Measurements from ENCODE around the gene RASD2. TPM values are rescaled to one million over a fixed set of nuclear protein-coding genes. Genes with fewer than 3 reads are reported as not detected.

Gene RASD2
- total RNA-seq, 4 donors from 2014 or later = 1.8 to 5.4 (median 1.9) TPM

DNA sequence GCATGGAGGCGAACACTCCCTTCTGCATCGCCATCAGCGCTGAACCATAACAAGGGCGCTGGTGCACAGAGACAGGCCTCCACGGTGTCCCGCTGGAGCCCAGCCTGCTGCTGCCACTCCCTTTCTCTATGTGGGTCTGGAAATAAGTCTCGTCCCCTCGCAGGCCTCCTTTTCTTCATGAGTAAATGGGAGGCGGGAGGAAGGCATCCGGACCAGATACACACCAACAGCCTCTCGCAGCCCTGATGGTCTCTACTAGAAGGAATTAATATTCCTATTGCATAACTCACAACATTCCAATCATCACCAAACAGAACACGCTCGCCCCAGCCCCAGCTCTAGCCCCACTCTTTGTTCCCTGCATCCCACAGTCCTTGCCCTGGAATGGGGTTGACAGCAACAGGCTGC, 14.9 kb downstream of the RASD2 start:
- Histone ChIP-seq H3K27me3 (no peaks in the 10 kb centered on the region), H3K36me3 (no peaks in the 10 kb centered on the region), H3K4me3 (no peak overlapping the region), H3K9me3 (no peaks in the 10 kb centered on the region), H3K27ac (no peak overlapping the region), H3K4me1 (no peaks in the 10 kb centered on the region)
- in situ Hi-C loops (cut with MboI; ENCODE audit: low sequenced_read_pairs in 4 of 4) (no loop called here), intact Hi-C loops (cut with DNase I; ENCODE audit: low total_unique reads) (no loop called here)
- TF ChIP-seq POLR2A (IDR thresholded peaks at IDR 0.05) = no peak
- TF ChIP-seq, protein P1, sequence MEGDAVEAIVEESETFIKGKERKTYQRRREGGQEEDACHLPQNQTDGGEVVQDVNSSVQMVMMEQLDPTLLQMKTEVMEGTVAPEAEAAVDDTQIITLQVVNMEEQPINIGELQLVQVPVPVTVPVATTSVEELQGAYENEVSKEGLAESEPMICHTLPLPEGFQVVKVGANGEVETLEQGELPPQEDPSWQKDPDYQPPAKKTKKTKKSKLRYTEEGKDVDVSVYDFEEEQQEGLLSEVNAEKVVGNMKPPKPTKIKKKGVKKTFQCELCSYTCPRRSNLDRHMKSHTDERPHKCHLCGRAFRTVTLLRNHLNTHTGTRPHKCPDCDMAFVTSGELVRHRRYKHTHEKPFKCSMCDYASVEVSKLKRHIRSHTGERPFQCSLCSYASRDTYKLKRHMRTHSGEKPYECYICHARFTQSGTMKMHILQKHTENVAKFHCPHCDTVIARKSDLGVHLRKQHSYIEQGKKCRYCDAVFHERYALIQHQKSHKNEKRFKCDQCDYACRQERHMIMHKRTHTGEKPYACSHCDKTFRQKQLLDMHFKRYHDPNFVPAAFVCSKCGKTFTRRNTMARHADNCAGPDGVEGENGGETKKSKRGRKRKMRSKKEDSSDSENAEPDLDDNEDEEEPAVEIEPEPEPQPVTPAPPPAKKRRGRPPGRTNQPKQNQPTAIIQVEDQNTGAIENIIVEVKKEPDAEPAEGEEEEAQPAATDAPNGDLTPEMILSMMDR (IDR thresholded peaks at IDR 0.05 in 4 of 5, conservative IDR thresholded peaks at IDR 0.05 in 1 of 5) = no peak
- DNase-seq (no peak), ATAC-seq (no peak)

DNA sequence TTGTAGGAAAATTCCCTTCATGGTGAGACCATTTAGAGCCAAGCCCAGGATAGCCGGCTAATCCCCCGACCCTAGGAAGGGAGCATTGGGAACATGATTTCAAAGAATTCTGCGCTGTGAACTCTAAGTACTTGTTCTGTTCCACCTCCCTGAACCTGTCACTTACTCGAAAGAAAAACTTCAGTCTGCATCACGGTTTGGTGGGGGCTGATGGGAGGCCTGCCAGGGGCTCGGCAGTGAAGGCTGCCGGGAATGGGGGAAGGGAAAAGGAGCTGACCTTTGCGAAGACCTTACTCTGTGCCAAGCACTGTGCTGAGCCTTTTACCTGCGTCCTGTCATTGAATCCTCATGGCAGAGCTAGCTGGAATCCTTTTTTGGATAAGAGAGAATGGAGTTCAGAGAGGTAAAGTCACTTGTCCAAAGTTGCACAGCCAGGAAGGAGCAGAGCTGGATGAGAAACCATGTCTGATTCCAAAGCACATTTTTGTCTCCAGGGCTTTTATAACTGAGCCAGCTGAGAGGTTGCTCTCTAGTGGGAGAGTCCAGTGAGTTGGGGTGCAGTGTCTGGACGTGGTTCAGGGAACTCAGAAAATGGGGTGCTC, 15.4 kb downstream of the RASD2 start:
- ATAC-seq (no peak), DNase-seq (no peak)
- intact Hi-C loops (cut with DNase I; ENCODE audit: low total_unique reads) (no loop called here), in situ Hi-C loops (cut with MboI; ENCODE audit: low sequenced_read_pairs in 4 of 4) (no loop called here)
- H3K27me3 ChIP-seq = no peaks in the 10 kb centered on the region
- no peak overlapping the region for H3K4me3 ChIP-seq
- H3K9me3 ChIP-seq = no peaks in the 10 kb centered on the region
- TF ChIP-seq, protein P1 (IDR thresholded peaks at IDR 0.05 in 4 of 5, conservative IDR thresholded peaks at IDR 0.05 in 1 of 5) = no peak
- no peak for TF ChIP-seq POLR2A (IDR thresholded peaks at IDR 0.05)
- no peaks in the 10 kb centered on the region for H3K36me3 ChIP-seq
- no peak overlapping the region for H3K27ac ChIP-seq
- no peaks in the 10 kb centered on the region for H3K4me1 ChIP-seq

DNA sequence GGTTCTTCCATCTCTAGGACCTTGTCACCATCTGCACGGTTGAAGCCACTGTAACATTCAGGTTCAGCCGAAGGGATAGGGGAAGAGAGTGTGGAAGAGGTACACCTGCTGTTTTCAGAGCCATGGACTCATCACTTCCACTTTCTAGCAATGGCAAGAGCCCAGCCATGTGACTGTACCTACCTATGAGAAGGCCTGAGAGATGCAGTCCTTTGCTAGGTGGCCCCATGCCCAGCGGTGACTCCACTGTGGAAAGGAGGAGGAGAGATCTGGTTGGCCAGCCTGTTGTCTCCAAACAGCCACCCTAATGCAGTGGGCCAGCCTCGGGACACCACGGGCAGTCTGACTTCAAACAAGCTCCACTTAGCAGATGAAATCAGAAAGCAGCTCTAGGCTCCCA, 16.0 kb downstream of the RASD2 start:
- Histone ChIP-seq H3K36me3 (no peaks in the 10 kb centered on the region), H3K27me3 (no peaks in the 10 kb centered on the region), H3K9me3 (no peaks in the 10 kb centered on the region), H3K4me3 (no peak overlapping the region), H3K4me1 (no peaks in the 10 kb centered on the region), H3K27ac (no peak overlapping the region)
- in situ Hi-C loops (cut with MboI; ENCODE audit: low sequenced_read_pairs in 4 of 4) = no loop called here
- ATAC-seq (no peak), DNase-seq (no peak)
- intact Hi-C loops (cut with DNase I; ENCODE audit: low total_unique reads) = no loop called here
- TF ChIP-seq, protein P1 (IDR thresholded peaks at IDR 0.05 in 4 of 5, conservative IDR thresholded peaks at IDR 0.05 in 1 of 5) = no peak
- no peak for TF ChIP-seq POLR2A (IDR thresholded peaks at IDR 0.05)

DNA sequence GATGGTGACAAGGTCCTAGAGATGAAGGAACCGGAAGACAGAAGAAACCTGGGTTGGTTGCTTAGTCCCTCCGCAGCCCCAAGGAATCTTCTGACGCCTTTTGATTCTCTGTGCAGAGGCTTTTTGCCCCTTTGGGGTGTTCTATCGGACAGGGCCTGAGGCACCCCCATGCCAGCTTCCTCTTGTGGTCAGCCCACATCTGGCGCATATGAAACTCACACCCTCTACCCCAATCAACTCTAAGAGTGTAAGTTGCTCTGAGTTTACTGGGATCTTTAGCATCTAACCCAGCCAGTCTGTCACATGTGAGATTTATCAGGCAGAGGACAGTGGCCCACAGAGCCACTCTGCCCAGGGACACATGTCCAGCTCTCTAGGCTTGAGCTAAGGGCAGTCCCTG, 17.4 kb downstream of the RASD2 start:
- no peaks in the 10 kb centered on the region for H3K36me3 ChIP-seq
- no peak overlapping the region for H3K27ac ChIP-seq
- no peaks in the 10 kb centered on the region for H3K27me3 ChIP-seq
- H3K4me3 ChIP-seq = no peak overlapping the region
- H3K4me1 ChIP-seq = no peaks in the 10 kb centered on the region
- no peak for ATAC-seq
- intact Hi-C loops (cut with DNase I; ENCODE audit: low total_unique reads) (loop anchor here (1.0 kb wide), 1 partner anchor 24 kb away; no protein-coding TSS in a partner anchor), in situ Hi-C loops (cut with MboI; ENCODE audit: low sequenced_read_pairs in 4 of 4) (no loop called here)
- TF ChIP-seq, protein P1 (IDR thresholded peaks at IDR 0.05 in 4 of 5, conservative IDR thresholded peaks at IDR 0.05 in 1 of 5) = no peak
- no peak for TF ChIP-seq POLR2A (IDR thresholded peaks at IDR 0.05)
- no peaks in the 10 kb centered on the region for H3K9me3 ChIP-seq
- DNase-seq = no peak

DNA sequence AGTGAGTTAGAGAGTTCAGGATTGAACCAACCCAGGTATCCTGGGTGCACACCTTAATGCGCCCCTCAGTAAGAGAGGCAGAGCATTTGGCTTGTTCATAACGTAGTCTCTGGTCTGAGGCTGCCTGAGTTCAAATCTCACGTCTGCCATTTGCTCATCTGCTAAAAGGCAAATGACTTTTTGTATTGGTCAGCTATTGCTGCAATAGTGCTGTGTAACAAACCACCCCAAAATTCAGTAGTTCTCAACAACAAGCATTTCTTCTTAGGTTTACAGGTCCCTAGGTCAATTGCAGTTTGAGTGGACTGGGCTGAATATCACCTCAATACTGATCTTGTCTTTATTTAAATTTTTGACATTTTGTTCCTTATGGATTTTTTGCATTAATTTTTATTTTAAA, 18.1 kb downstream of the RASD2 start:
- H3K36me3 ChIP-seq = no peaks in the 10 kb centered on the region
- TF ChIP-seq, protein P1 (IDR thresholded peaks at IDR 0.05 in 4 of 5, conservative IDR thresholded peaks at IDR 0.05 in 1 of 5) = no peak
- no peak for TF ChIP-seq POLR2A (IDR thresholded peaks at IDR 0.05)
- H3K4me3 ChIP-seq = no peak overlapping the region
- in situ Hi-C loops (cut with MboI; ENCODE audit: low sequenced_read_pairs in 4 of 4) = no loop called here
- DNase-seq (no peak), ATAC-seq (no peak)
- intact Hi-C loops (cut with DNase I; ENCODE audit: low total_unique reads) = loop anchor here (1.0 kb wide), 1 partner anchor 24 kb away; no protein-coding TSS in a partner anchor
- no peak overlapping the region for H3K27ac ChIP-seq
- no peaks in the 10 kb centered on the region for H3K4me1 ChIP-seq
- H3K9me3 ChIP-seq = no peaks in the 10 kb centered on the region
- no peaks in the 10 kb centered on the region for H3K27me3 ChIP-seq

Data from gastrocnemius medialis (tissue), 4 donors.